Parathyroid adenoma (tissue), 2 donors: Measurements from ENCODE around the gene ADD2.

Experiments
- H2AFZ ChIP-seq: fragments of 300-600 bp; sonication (generic); one replicate; pipeline ENCODE4 v1.7.0; 2017; ENCODE audit warnings: antibody characterized with exemption, mild to moderate bottlenecking
- H3K27ac ChIP-seq: fragments of 300-600 bp; sonication (generic); one replicate; pipeline ENCODE4 v1.7.0; 2017
- H3K27me3 ChIP-seq: fragments of 300-600 bp; sonication (generic); one replicate; pipeline ENCODE4 v1.7.0; 2017; ENCODE audit warnings: low read length; ENCODE audit not compliant: control insufficient read depth, insufficient read depth
- H3K36me3 ChIP-seq: fragments of 300-600 bp; sonication (generic); one replicate; pipeline ENCODE4 v1.7.0; 2017; ENCODE audit warnings: low read length; ENCODE audit not compliant: control insufficient read depth, insufficient read depth
- H3K4me1 ChIP-seq: fragments of 300-600 bp; sonication (generic); one replicate; pipeline ENCODE4 v1.7.0; 2017; ENCODE audit warnings: control low read depth
- H3K4me2 ChIP-seq: fragments of 300-600 bp; sonication (generic); one replicate; pipeline ENCODE4 v1.7.0; 2017; ENCODE audit warnings: low read length
- H3K4me3 ChIP-seq: fragments of 300-600 bp; sonication (generic); one replicate; pipeline ENCODE4 v1.7.0; 2017; ENCODE audit warnings: low read depth, low read length
- H3K79me2 ChIP-seq: fragments of 300-600 bp; sonication (generic); one replicate; pipeline ENCODE4 v1.7.0; 2017; ENCODE audit warnings: control low read depth
- H3K9ac ChIP-seq: fragments of 300-600 bp; sonication (generic); one replicate; pipeline ENCODE4 v1.7.0; 2017; ENCODE audit warnings: mild to moderate bottlenecking
- H3K9me3 ChIP-seq: fragments of 300-600 bp; sonication (generic); one replicate; pipeline ENCODE4 v1.7.0; 2017; ENCODE audit warnings: low read length; ENCODE audit not compliant: control insufficient read depth
- CTCF ChIP-seq: fragments of 300-600 bp; sonication (generic); IDR thresholded peaks from one replicate; pipeline ENCODE4 v1.7.0; 2017; ENCODE audit warnings: antibody characterized with exemption, mild to moderate bottlenecking
- donor health status: primary hyperparathyroidism.

ADD2 gene

GRCh38 chr2:70620020-70620419 lies 148.0 kb downstream of the ADD2 start:
- Histone ChIP-seq H3K79me2 (no peaks in the 10 kb centered on the region), H3K9me3 (no peaks in the 10 kb centered on the region), H3K27me3 (no peaks in the 10 kb centered on the region), H3K4me3 (no peak overlapping the region), H3K27ac (no peak overlapping the region), H3K4me1 (no peaks in the 10 kb centered on the region), H3K9ac (no peak overlapping the region), H3K4me2 (no peak overlapping the region), H2AFZ (no peak overlapping the region), H3K36me3 (no peaks in the 10 kb centered on the region)
- TF ChIP-seq CTCF = no peak

GRCh38 chr2:70619167-70619566 lies 148.8 kb downstream of the ADD2 start:
- Histone ChIP-seq H3K27ac (no peak overlapping the region), H3K9ac (no peak overlapping the region), H3K4me2 (no peak overlapping the region), H3K4me3 (no peak overlapping the region), H3K79me2 (no peaks in the 10 kb centered on the region), H2AFZ (no peak overlapping the region), H3K36me3 (no peaks in the 10 kb centered on the region), H3K27me3 (no peaks in the 10 kb centered on the region), H3K9me3 (no peaks in the 10 kb centered on the region), H3K4me1 (no peaks in the 10 kb centered on the region)
- no peak for TF ChIP-seq CTCF

- Histone ChIP-seq H3K36me3 (no peaks in the 10 kb centered on the region), H3K9me3 (no peaks in the 10 kb centered on the region), H3K4me3 (no peak overlapping the region), H2AFZ (no peak overlapping the region), H3K9ac (no peak overlapping the region), H3K4me1 (no peaks in the 10 kb centered on the region), H3K27me3 (no peaks in the 10 kb centered on the region), H3K27ac (no peak overlapping the region), H3K79me2 (no peaks in the 10 kb centered on the region), H3K4me2 (no peak overlapping the region)
- no peak for TF ChIP-seq CTCF
Measured at GRCh38 chr2:70616168-70616694, 151.8 kb downstream of the ADD2 start.

- H3K9me3 ChIP-seq = no peaks in the 10 kb centered on the region
- no peak for TF ChIP-seq CTCF
Measured at GRCh38 chr2:70615222-70615621, 152.8 kb downstream of the ADD2 start.

GRCh38 chr2:70613521-70613920 lies 154.5 kb downstream of the ADD2 start:
- Histone ChIP-seq H3K79me2 (no peaks in the 10 kb centered on the region), H3K27ac (no peak overlapping the region), H2AFZ (no peak overlapping the region), H3K4me3 (no peak overlapping the region), H3K9ac (no peak overlapping the region), H3K4me1 (no peaks in the 10 kb centered on the region), H3K36me3 (no peaks in the 10 kb centered on the region), H3K4me2 (no peak overlapping the region), H3K27me3 (no peaks in the 10 kb centered on the region), H3K9me3 (no peaks in the 10 kb centered on the region)
- TF ChIP-seq CTCF = no peak

More at GRCh38 chr2:70615222-70615621, 152.8 kb downstream of the ADD2 start:
- Histone ChIP-seq H3K27ac (no peak overlapping the region), H3K4me3 (no peak overlapping the region), H3K4me1 (no peaks in the 10 kb centered on the region), H2AFZ (no peak overlapping the region), H3K4me2 (no peak overlapping the region), H3K9ac (no peak overlapping the region), H3K79me2 (no peaks in the 10 kb centered on the region), H3K36me3 (no peaks in the 10 kb centered on the region), H3K27me3 (no peaks in the 10 kb centered on the region)
